HG03571 (cell line): ENCODE results near the gene STXBP2.

Experiments
- ATAC-seq: cut with Tn5 transposase; IDR thresholded peaks from one replicate; pipeline ENCODE4 v1.9.1; 2021; ENCODE audit not compliant: unreplicated experiment

STXBP2 gene

GRCh38 chr19:7636691-7637373 is at the start of gene STXBP2:
STXBP2 (plus strand) TSS chr19:7637110; CDS start chr19:7637150, 40 bp downstream.
- ATAC-seq = peak; percentile 57

GRCh38 chr19:7589822-7590221 is 47.1 kb upstream of the STXBP2 start:
- no peak for ATAC-seq

- no peak for ATAC-seq
Observed at GRCh38 chr19:7590256-7590655, 46.7 kb upstream of the STXBP2 start.

GRCh38 chr19:7595466-7596133 is 41.3 kb upstream of the STXBP2 start, which contains the start of gene CAMSAP3:
CAMSAP3 (plus strand) TSS chr19:7595863; CDS start chr19:7596003, 140 bp downstream.
- no peak for ATAC-seq

GRCh38 chr19:7596211-7596937 is 40.5 kb upstream of the STXBP2 start:
- ATAC-seq = no peak

- no peak for ATAC-seq
Observed at GRCh38 chr19:7597689-7598088, 39.2 kb upstream of the STXBP2 start.

GRCh38 chr19:7598180-7598579 is 38.7 kb upstream of the STXBP2 start:
- no peak for ATAC-seq

- no peak for ATAC-seq
Observed at GRCh38 chr19:7600721-7601120, 36.2 kb upstream of the STXBP2 start.

- no peak for ATAC-seq
Observed at GRCh38 chr19:7602240-7602934, 34.5 kb upstream of the STXBP2 start.

- ATAC-seq = no peak
Observed at GRCh38 chr19:7602935-7603497, 33.9 kb upstream of the STXBP2 start.

- no peak for ATAC-seq
Observed at GRCh38 chr19:7603919-7604318, 33.0 kb upstream of the STXBP2 start.

- ATAC-seq = no peak
Observed at GRCh38 chr19:7605490-7606222, 31.3 kb upstream of the STXBP2 start.

- no peak for ATAC-seq
Observed at GRCh38 chr19:7606289-7606688, 30.6 kb upstream of the STXBP2 start.

- ATAC-seq = no peak
Observed at GRCh38 chr19:7607212-7607873, 29.6 kb upstream of the STXBP2 start.

- ATAC-seq = no peak
Observed at GRCh38 chr19:7607874-7608560, 28.9 kb upstream of the STXBP2 start.

- no peak for ATAC-seq
Observed at GRCh38 chr19:7610491-7611240, 26.2 kb upstream of the STXBP2 start.

GRCh38 chr19:7611541-7612279 is 25.2 kb upstream of the STXBP2 start:
- ATAC-seq = no peak
